Transverse colon (tissue), 3 donors: ENCODE measurements around the gene VPS13C.

Experiments used
- CTCF ChIP-seq, 5 experiments: fragments of 200-600 bp in 3 of 5; fragments of 450-650 bp in 2 of 5; sonication (generic) in 3 of 5; IDR thresholded peaks; 1 replicate in 2 of 5; 2 replicates in 3 of 5; pipeline ENCODE4 v1.5.1; 2016 to 2017; ENCODE audit warnings: antibody characterized with exemption in 5 of 5, inconsistent platforms in 3 of 5, mild to moderate bottlenecking in 2 of 5, moderate library complexity in 1 of 5
- EP300 ChIP-seq: sonication (generic); formaldehyde crosslinking; IDR thresholded peaks from one replicate; pipeline ENCODE4 v1.6.1; 2017; ENCODE audit warnings: antibody characterized with exemption, low read depth

DNA sequence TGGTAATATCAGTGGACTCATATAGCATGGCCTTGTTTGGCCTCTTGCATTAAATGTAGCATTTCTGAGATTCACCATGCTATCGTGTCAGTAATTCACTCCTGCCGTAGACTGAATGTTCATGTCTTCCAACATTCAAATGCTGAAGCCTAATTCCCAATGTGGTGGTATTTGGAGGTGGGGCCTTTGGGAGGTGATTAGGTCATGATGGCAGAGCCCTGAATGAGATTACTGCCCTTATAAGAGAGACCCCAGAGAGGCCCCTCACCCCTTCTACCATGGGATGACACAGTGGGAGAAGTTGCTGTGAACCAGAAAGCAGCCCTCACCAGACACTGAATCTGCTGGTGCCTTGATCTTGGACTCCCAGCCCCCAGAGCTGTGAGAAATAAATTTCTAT is 241.4 kb downstream of the VPS13C start:
- TF ChIP-seq EP300 (no peak), CTCF (IDR thresholded peaks at IDR 0.05) (no peak)
